ENCODE results near the gene MPG. TPM values are rescaled to one million over a fixed set of nuclear protein-coding genes. Genes with fewer than 3 reads are reported as not detected.

Gene MPG
- total RNA-seq, 1 donor from 2014 or later, result 21.2 TPM

DNA sequence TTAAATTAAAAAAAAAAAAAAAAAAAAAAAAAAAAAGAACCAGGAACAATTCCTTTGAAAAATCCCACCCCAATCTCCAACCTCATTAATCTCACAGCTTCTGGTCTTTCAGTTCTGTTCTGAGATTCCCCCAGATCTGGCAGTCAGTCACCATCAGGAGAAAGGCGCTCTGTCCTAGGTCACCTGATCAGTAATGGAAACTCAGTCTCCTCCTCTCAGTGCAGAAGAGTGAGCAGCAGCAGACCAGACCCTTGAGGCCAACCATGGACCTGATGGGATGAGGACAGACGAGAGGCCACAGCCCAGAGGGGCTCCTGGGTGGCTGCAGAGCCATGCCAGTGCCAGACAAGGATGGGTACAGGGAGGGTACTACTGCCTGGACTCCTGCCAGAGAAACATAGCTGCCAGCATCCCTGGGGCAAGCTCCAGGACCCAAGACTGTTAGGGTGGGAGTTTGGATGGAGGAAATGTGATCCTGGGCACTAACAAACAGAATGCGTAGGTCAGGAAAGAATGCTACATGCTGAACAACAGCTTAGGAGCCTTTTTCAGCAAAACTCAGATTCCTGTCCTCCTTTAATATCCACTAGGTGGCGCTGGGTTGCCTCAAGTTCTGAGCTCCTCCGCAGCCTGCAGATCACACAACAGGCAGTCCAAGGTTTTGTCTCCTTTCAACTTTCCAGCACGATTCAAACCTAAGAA is 28.7 kb downstream of the MPG start:
- Histone ChIP-seq H3K79me2 (ENCODE audit: low read depth) (no peaks in the 10 kb centered on the region), H2AFZ (replicated peaks) (no peak overlapping the region), H3K4me1 (no peaks in the 10 kb centered on the region), H3K4me2 (no peak overlapping the region), H3K9ac (no peak overlapping the region), H4K20me1 (ENCODE audit: low read depth) (peaks cover 17% of the 10 kb centered on the region), H3K4me3 (no peak overlapping the region), H3K27me3 (no peaks in the 10 kb centered on the region), H3K36me3 (no peaks in the 10 kb centered on the region), H3F3A (ENCODE audit: low read depth) (peaks cover 5% of the 10 kb centered on the region), H3K9me3 (ENCODE audit: low read depth) (no peaks in the 10 kb centered on the region), H3K27ac (no peak overlapping the region)
- no peak overlapping the region for H3K4me3 Mint-ChIP-seq
- no peaks in the 10 kb centered on the region for H3K27me3 Mint-ChIP-seq (ENCODE audit: insufficient read depth, low read depth)
- H3K36me3 Mint-ChIP-seq, result peaks cover 7% of the 10 kb centered on the region
- H3K4me1 Mint-ChIP-seq, result peaks cover 4% of the 10 kb centered on the region
- TF ChIP-seq EZH2phosphoT487 (IDR thresholded peaks at IDR 0.05), result no peak
- TF ChIP-seq, protein P1, sequence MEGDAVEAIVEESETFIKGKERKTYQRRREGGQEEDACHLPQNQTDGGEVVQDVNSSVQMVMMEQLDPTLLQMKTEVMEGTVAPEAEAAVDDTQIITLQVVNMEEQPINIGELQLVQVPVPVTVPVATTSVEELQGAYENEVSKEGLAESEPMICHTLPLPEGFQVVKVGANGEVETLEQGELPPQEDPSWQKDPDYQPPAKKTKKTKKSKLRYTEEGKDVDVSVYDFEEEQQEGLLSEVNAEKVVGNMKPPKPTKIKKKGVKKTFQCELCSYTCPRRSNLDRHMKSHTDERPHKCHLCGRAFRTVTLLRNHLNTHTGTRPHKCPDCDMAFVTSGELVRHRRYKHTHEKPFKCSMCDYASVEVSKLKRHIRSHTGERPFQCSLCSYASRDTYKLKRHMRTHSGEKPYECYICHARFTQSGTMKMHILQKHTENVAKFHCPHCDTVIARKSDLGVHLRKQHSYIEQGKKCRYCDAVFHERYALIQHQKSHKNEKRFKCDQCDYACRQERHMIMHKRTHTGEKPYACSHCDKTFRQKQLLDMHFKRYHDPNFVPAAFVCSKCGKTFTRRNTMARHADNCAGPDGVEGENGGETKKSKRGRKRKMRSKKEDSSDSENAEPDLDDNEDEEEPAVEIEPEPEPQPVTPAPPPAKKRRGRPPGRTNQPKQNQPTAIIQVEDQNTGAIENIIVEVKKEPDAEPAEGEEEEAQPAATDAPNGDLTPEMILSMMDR (IDR thresholded peaks at IDR 0.05), result peak; percentile 86
- H3K9me3 Mint-ChIP-seq, result no peaks in the 10 kb centered on the region
- DNase-seq (ENCODE audit: low spot score), result peak; percentile 89
- H3K27ac Mint-ChIP-seq, result peak overlapping the region; percentile 90

DNA sequence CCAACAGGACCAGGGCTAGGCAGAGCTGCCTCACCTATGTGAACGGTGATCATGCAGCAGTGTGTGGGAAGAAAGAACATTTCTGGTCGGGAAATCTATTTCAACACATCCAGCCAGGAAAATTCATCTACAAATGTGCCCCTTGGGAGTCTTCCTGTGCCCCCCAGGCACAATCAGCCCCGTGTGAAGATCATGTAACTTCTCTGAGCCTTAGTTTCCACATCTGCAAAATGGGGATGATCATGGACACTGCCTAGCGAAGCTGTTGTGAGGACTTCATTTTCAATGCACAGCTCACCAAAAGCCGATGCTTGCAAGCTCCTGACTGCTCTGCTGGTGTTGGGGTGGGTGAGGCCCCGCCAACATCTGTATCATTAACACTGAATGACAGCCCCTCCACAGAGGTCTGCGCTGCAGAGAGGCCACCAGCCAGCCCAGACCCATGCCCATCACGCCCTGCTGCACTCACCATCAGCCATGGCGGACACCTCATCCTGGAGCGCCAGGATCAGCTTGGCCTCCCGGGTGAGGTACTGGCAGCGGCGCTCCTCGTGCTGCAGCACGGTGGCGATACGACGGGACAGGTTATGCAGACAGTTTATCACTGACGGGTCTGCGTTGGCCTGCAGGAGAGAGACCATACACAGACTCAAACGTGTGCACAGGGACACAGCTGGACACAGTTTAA is 34.3 kb downstream of the MPG start:
- Mint-ChIP-seq H3K9me3 (no peaks in the 10 kb centered on the region), H3K4me3 (no peak overlapping the region), H3K36me3 (peaks cover 12% of the 10 kb centered on the region), H3K4me1 (peaks cover 9% of the 10 kb centered on the region), H3K27ac (no peak overlapping the region), H3K27me3 (ENCODE audit: insufficient read depth, low read depth) (no peaks in the 10 kb centered on the region)
- H3K27me3 ChIP-seq, result no peaks in the 10 kb centered on the region
- H3K36me3 ChIP-seq, result no peaks in the 10 kb centered on the region
- H3K27ac ChIP-seq, result no peak overlapping the region
- no peak for TF ChIP-seq EZH2 (IDR thresholded peaks at IDR 0.05)
- TF ChIP-seq, protein P1 (IDR thresholded peaks at IDR 0.05), result no peak
- no peak for TF ChIP-seq EZH2phosphoT487 (IDR thresholded peaks at IDR 0.05)
- no peak overlapping the region for H2AFZ ChIP-seq (replicated peaks)
- no peaks in the 10 kb centered on the region for H3K79me2 ChIP-seq (ENCODE audit: low read depth)
- H3K4me3 ChIP-seq, result no peak overlapping the region
- H3K9ac ChIP-seq, result no peak overlapping the region
- no peak for DNase-seq (ENCODE audit: low spot score)
- no peaks in the 10 kb centered on the region for H3K4me1 ChIP-seq
- peaks cover 5% of the 10 kb centered on the region for H3F3A ChIP-seq (ENCODE audit: low read depth)
- peaks cover 16% of the 10 kb centered on the region for H4K20me1 ChIP-seq (ENCODE audit: low read depth)
- H3K4me2 ChIP-seq, result no peak overlapping the region
- H3K9me3 ChIP-seq (ENCODE audit: low read depth), result no peaks in the 10 kb centered on the region

DNA sequence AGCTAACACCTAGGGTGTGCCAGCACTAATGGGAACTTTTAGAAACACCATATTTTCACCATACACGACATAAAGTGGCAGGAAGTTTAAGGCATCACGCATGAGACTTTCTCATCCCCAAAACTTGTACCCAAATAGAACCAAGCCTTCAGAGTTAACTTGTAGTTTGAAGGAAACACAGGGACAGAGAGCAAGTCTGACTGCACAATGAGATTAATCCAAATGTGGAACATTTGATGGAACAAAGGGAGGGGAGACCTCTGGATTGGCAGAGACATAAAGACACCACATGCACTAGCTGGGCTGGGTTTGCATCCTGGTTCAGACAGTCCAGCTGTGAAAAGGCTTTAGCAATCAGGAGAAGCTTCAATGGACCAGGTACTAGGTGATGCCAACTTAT is 36.3 kb downstream of the MPG start:
- Histone ChIP-seq H3K27ac (no peak overlapping the region), H3K36me3 (no peaks in the 10 kb centered on the region), H3F3A (ENCODE audit: low read depth) (no peaks in the 10 kb centered on the region), H2AFZ (replicated peaks) (no peak overlapping the region), H3K79me2 (ENCODE audit: low read depth) (no peaks in the 10 kb centered on the region), H3K4me2 (no peak overlapping the region), H3K27me3 (no peaks in the 10 kb centered on the region), H3K9me3 (ENCODE audit: low read depth) (no peaks in the 10 kb centered on the region), H3K4me1 (no peaks in the 10 kb centered on the region), H3K9ac (no peak overlapping the region), H3K4me3 (no peak overlapping the region), H4K20me1 (ENCODE audit: low read depth) (peaks cover 21% of the 10 kb centered on the region)
- Mint-ChIP-seq H3K27ac (no peak overlapping the region), H3K9me3 (no peaks in the 10 kb centered on the region), H3K36me3 (peaks cover 12% of the 10 kb centered on the region), H3K4me3 (no peak overlapping the region), H3K27me3 (ENCODE audit: insufficient read depth, low read depth) (no peaks in the 10 kb centered on the region), H3K4me1 (peaks cover 10% of the 10 kb centered on the region)
- no peak for DNase-seq (ENCODE audit: low spot score)
- TF ChIP-seq EZH2 (IDR thresholded peaks at IDR 0.05) (no peak), EZH2phosphoT487 (IDR thresholded peaks at IDR 0.05) (no peak)
- TF ChIP-seq, protein P1 (IDR thresholded peaks at IDR 0.05), result no peak
